Measurements from ENCODE around the gene ASRGL1.

- TF ChIP-seq CTCF (IDR thresholded peaks at IDR 0.05) (no peak), POLR2AphosphoS5 (IDR thresholded peaks at IDR 0.05) (no peak), POLR2A (IDR thresholded peaks at IDR 0.05) (no peak)
Measured at GRCh38 chr11:62431171-62431901, 94.1 kb downstream of the ASRGL1 start.
